ENCODE measurements around the gene KCND2. TPM values are rescaled to one million over a fixed set of nuclear protein-coding genes. Genes with fewer than 3 reads are reported as not detected.

Gene KCND2
- total RNA-seq, 1 experiment from 2014 or later: 0.33 TPM

DNA sequence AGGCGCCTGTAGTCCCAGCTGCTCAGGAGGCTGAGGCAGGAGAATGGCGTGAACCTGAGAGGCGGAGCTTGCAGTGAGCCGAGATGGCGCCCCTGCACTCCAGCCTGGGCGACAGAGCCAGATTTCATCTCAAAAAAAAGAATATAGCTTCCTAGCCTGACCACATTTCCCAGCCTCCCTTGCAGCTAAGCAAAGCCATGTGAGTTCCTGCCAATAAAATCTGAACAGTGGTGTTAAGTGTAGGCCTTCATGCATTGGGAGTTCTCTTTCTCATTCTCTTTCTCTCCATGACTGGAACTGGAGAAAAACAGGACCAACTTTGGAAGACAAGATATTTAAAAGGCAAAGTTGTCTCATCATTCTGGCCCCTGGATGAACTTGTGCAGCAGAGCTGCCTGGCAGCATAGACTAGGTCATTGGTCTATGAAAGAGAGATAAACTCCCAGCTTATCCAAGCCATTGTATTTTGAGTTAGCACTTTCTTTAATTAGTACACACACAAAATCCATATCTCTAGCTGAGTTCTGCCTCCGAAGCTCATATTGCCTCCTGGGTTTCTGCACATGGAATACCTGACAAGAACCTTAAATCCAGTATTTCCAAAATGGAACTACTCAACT lies 524.2 kb downstream of the KCND2 start:
- DNase-seq (no peak), ATAC-seq (no peak)
- no peaks in the 10 kb centered on the region for H3F3A ChIP-seq (ENCODE audit: low read length, unreplicated experiment)
- no peak overlapping the region for H3K4me2 ChIP-seq (ENCODE audit: low read length)
- TF ChIP-seq, protein P1, sequence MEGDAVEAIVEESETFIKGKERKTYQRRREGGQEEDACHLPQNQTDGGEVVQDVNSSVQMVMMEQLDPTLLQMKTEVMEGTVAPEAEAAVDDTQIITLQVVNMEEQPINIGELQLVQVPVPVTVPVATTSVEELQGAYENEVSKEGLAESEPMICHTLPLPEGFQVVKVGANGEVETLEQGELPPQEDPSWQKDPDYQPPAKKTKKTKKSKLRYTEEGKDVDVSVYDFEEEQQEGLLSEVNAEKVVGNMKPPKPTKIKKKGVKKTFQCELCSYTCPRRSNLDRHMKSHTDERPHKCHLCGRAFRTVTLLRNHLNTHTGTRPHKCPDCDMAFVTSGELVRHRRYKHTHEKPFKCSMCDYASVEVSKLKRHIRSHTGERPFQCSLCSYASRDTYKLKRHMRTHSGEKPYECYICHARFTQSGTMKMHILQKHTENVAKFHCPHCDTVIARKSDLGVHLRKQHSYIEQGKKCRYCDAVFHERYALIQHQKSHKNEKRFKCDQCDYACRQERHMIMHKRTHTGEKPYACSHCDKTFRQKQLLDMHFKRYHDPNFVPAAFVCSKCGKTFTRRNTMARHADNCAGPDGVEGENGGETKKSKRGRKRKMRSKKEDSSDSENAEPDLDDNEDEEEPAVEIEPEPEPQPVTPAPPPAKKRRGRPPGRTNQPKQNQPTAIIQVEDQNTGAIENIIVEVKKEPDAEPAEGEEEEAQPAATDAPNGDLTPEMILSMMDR (conservative IDR thresholded peaks at IDR 0.05; ENCODE audit: low read depth, low read length): no peak
- TF ChIP-seq EZH2 (IDR thresholded peaks at IDR 0.05; ENCODE audit: low read length, unreplicated experiment) (no peak), EZH2phosphoT487 (IDR thresholded peaks at IDR 0.05; ENCODE audit: borderline replicate concordance, low read length) (no peak)
- BruUV-seq (replicated peaks): no TSS peak
- H3K9ac ChIP-seq (ENCODE audit: low read length): no peak overlapping the region
- ChIA-PET POLR2A (ENCODE audit: unreplicated experiment) (no interaction called here), CTCF (no interaction called here)
- H2AFZ ChIP-seq (ENCODE audit: low read length): no peak overlapping the region
- no peaks in the 10 kb centered on the region for H3K79me2 ChIP-seq (ENCODE audit: low read length)
- no peaks in the 10 kb centered on the region for H3K4me1 ChIP-seq (ENCODE audit: insufficient read depth, low read length)
- H3K27ac ChIP-seq (ENCODE audit: low read length): no peak overlapping the region
- H3K36me3 ChIP-seq (ENCODE audit: low read depth, low read length): no peaks in the 10 kb centered on the region
- H3K9me2 ChIP-seq (replicated peaks; ENCODE audit: low read length): no peaks in the 10 kb centered on the region
- intact Hi-C loops (cut with micrococcal nuclease): no loop called here
- H3K27me3 ChIP-seq (ENCODE audit: low read length): no peaks in the 10 kb centered on the region
- H4K20me1 ChIP-seq (ENCODE audit: low read length): no peaks in the 10 kb centered on the region
- no peak overlapping the region for H3K4me3 ChIP-seq (ENCODE audit: low read length)
- no peaks in the 10 kb centered on the region for H3K9me3 ChIP-seq (ENCODE audit: low read length)

DNA sequence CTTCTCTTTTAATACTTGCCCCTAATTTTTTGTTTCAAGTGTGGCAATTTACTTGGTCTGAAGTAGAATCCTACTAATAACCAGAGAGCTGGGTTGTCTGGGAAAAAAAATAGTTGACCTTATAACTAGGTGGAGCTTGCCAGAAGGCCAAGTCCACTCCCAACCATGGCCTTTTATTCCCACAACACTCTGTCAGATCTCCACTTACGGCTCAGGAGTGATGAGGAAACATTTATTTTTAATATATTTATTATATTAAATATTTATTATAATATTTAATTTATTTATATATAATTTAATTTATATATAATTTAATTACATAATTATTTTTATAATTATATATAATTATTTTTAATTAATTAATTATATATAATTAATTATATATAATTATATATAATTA lies 526.2 kb downstream of the KCND2 start:
- DNase-seq (no peak), ATAC-seq (no peak)
- H3F3A ChIP-seq (ENCODE audit: low read length, unreplicated experiment): no peaks in the 10 kb centered on the region
- no peak overlapping the region for H3K27ac ChIP-seq (ENCODE audit: low read length)
- no peaks in the 10 kb centered on the region for H3K79me2 ChIP-seq (ENCODE audit: low read length)
- CTCF ChIA-PET: no interaction called here
- no peak overlapping the region for H3K9ac ChIP-seq (ENCODE audit: low read length)
- H3K4me1 ChIP-seq (ENCODE audit: insufficient read depth, low read length): no peaks in the 10 kb centered on the region
- intact Hi-C loops (cut with micrococcal nuclease): no loop called here
- H2AFZ ChIP-seq (ENCODE audit: low read length): no peak overlapping the region
- H3K4me3 ChIP-seq (ENCODE audit: low read length): no peak overlapping the region
- H3K27me3 ChIP-seq (ENCODE audit: low read length): no peaks in the 10 kb centered on the region
- H3K9me3 ChIP-seq (ENCODE audit: low read length): no peaks in the 10 kb centered on the region
- H3K36me3 ChIP-seq (ENCODE audit: low read depth, low read length): no peaks in the 10 kb centered on the region
- POLR2A ChIA-PET (ENCODE audit: unreplicated experiment): no interaction called here
- no TSS peak for BruUV-seq (replicated peaks)
- H3K9me2 ChIP-seq (replicated peaks; ENCODE audit: low read length): no peaks in the 10 kb centered on the region
- no peak for TF ChIP-seq EZH2phosphoT487 (IDR thresholded peaks at IDR 0.05; ENCODE audit: borderline replicate concordance, low read length)
- TF ChIP-seq, protein P1 (conservative IDR thresholded peaks at IDR 0.05; ENCODE audit: low read depth, low read length): no peak
- TF ChIP-seq EZH2 (IDR thresholded peaks at IDR 0.05; ENCODE audit: low read length, unreplicated experiment): no peak
- H4K20me1 ChIP-seq (ENCODE audit: low read length): no peaks in the 10 kb centered on the region
- no peak overlapping the region for H3K4me2 ChIP-seq (ENCODE audit: low read length)

Measured in PC-3 (cell line).